T-helper 2 cell (primary cell): ENCODE measurements around the gene RRP36.
"Not testable (repeated sequence)": the region's sequence is repeated elsewhere in the genome, so short reads cannot be mapped to it uniquely, and the experiment has no call there.

Source experiments
- DNase-seq, 5 experiments: peaks; one replicate each; pipeline versions ENCODE4 v3.0.0 to v3.0.0-alpha.2; 2012 to 2022
- total RNA-seq, 2 donors: gene quantifications; one replicate each; lab custom pipeline; 2026; lab: John Stamatoyannopoulos, UW

Gene RRP36, protein sequence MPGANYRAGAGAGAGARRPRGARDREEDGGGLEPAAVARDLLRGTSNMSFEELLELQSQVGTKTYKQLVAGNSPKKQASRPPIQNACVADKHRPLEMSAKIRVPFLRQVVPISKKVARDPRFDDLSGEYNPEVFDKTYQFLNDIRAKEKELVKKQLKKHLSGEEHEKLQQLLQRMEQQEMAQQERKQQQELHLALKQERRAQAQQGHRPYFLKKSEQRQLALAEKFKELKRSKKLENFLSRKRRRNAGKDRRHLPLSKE
- total RNA-seq: 14.3 to 31.3 reads per million in 2 donors

DNA sequence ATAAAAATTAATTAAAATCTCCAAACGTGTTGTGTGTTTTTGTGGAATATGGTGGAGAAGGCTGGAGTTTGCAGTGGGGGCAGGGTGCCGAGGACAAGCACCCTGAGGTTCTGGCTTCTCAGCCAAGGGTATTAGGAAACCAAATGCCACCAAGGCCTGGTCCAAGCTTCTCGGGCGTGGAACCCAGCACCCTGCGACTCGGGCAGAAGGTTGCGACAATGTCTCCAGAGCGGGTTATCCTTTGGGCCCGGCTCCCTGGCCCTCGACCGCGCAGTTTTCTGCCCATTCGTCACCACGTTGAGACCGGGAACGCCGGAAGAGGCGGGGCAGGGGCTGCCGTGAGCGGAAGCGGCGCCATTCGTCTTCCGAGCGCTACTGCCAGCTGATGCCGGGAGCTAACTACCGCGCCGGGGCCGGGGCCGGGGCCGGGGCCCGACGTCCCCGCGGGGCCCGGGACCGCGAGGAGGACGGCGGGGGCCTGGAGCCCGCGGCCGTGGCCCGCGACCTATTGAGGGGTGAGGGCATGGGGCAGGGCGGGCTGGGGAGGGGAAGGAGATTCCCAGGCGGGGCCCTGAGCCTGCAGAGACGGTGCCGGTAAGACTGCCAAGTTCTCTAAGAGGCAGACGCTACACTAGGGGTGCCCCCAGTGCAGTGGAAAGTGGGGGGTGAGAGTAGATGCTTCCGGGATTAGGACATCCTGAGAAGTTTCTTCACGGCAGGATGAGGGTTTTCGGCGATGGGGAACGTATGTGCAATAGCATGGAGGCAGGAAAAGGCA lies at the start of gene RRP36:
Gene RRP36, plus strand, starts transcription at position 354 of the 778 bp plus-strand sequence. Its CDS starts 32 bp downstream, at position 386.
- peak; percentile 25 to 68 (median 50) for DNase-seq

- no peak for DNase-seq
Observed at GRCh38 chr6:42971746-42972327, 49.6 kb upstream of the RRP36 start.

GRCh38 chr6:42973926-42974325 lies 47.5 kb upstream of the RRP36 start:
- no peak for DNase-seq

GRCh38 chr6:42974919-42975505 lies 46.4 kb upstream of the RRP36 start:
- DNase-seq: no peak

- DNase-seq: peak in 2 of 5 experiments; percentile 11 to 16
Observed at GRCh38 chr6:42978487-42978838, 43.0 kb upstream of the RRP36 start.

- peak; percentile 82 to 99 (median 89) for DNase-seq
Observed at GRCh38 chr6:42978839-42979522, 42.4 kb upstream of the RRP36 start, which contains the start of gene PEX6. Gene PEX6 (minus strand): TSS chr6:42979181. CDS start chr6:42979150, 31 bp downstream.

GRCh38 chr6:42979523-42980177 lies 41.8 kb upstream of the RRP36 start:
- peak in 1 of 5 experiments; percentile 53 for DNase-seq

- no peak for DNase-seq
Observed at GRCh38 chr6:42981836-42982235, 39.6 kb upstream of the RRP36 start.

DNA sequence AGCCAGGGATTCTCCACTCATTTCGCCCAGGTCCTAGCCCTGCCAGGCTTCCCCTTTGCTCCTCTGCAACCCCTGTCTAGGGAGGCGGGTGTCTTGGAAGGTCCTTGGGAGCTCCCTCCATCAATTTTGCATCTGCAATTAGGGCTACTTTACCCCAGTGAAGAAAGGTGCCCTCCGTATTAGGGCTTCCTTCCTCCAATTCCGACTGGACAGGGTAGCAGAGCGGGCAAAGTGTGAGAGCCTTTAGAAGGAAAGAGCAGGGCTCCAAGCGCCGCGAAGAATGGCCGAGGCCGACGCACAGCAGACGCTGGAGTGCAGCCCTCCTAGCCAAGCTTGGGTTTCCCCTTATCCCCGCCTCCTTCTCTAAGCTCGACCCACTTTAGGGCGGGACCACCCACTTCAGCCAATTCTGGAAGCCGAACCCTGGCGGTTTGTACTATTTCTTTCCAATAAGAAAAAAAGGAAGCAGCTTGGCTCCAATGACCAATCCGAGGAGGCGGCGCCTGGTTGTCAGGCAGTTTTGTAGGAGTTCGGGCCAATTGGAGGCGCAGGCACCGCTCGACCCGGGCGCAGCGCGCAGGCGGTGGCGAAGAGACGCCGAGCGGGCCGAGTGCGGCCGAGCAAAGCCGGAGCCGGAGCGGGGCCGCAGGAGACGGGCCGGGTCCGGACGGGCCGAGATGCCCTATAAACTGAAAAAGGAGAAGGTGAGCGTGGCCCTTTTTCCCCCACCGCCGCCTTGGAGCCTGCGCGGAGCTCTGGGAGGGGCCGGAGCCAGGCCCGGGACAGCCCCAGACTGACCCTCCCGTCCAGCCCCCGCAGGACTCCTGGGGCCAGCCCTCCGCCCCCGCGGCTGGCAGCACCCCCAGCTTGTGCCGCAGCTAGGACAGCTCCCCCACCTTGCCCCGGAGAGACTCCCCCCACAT lies 37.2 kb upstream of the RRP36 start, which contains the start of gene PPP2R5D:
Gene PPP2R5D, plus strand, starts transcription at position 570 of the 923 bp plus-strand sequence. Its CDS starts 108 bp downstream, at position 678.
- DNase-seq: peak; percentile 84 to 99 (median 95)

GRCh38 chr6:42984924-42985475 lies 36.4 kb upstream of the RRP36 start:
- DNase-seq: peak in 1 of 5 experiments; percentile 45

DNA sequence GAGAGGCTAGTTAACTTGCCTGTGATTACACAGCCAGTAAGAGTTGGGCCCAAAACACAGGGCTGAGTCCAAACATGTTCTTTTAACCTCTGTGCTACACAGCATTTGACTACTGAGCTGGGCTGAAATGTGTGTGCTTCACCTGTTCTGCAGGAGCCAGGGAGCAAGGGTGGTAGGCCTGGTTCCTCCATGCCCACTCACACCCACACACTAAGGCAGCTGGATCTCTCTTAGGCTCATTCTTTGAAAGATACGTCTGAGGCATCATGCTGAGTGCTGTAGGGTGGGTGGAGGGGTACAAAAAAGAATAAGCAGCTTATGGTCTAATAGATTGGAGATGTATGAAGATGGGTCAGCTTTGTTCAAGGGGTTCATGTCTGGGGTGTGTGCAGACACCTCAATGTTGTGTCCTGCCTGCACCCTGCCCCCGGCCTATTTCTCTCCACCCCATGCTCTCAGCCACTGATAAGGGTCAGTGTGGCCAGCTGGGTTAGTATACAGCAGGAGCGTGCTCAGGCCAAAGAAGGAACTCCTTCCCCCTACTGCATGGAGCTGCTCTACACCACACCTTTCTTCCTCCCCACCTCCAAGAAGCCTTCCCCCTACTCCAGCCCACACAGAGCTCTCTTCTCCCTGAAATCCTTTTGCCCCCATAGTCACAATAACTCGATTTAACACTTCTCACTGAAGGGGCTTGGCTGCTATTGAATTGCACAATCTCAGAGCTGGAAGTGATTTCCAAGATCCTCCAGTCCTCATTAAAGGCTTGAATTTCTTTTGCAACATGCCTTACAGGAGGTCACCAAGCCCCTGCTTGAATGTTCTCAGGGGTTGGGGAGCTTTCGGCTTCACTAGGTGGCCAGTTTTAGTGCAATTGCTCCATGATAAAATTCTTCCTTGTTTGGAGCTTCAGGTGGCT lies 33.6 kb upstream of the RRP36 start:
- DNase-seq: no peak

DNA sequence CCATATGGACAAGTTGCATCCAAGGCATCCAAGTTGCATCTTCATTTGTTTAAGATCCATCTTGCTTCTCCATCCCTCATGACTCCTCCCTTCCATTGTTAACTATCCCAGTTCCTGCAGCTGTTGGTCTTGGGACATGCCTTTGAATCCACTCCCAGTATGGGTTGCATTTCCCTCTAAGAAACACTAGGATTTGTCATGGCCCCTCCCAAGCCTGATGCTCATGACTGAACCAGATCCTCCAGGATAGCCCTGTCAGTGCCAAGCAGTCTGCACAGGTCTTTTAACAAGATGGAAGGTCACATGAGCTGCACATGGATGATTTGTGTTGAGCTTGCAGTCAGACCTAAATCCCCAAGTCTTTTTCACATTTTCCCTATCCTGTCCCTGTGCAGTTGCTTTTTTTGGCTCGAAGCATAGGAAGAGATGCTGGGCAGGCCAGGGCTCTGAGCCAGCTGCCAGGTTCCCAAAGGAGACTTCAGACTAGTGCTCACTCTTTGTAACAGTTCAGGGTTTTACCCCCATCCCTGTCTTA lies 32.9 kb upstream of the RRP36 start:
- DNase-seq: no peak

- no peak for DNase-seq
Observed at GRCh38 chr6:42989923-42990322, 31.5 kb upstream of the RRP36 start.

DNA sequence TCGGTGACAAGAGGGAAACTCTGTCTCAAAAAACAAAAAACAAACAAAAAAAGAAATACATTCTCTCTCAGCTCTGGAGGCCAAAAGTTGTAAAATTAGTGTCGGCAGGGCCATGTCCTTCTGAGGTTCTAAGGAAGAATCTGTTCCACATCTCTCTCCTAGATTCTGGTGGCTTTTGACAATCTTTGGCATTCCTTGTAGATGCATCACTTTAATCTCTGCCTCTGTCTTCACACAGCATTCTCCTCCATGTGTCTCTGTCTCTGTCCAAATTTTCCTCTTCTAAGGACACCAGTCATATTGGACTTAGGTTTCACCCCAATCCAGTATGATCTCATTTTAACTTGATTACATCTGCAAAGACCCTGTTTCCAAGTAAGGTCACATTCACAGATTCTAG lies 28.0 kb upstream of the RRP36 start:
- no peak for DNase-seq

GRCh38 chr6:42996513-42996912 lies 24.9 kb upstream of the RRP36 start:
- DNase-seq: no peak

DNA sequence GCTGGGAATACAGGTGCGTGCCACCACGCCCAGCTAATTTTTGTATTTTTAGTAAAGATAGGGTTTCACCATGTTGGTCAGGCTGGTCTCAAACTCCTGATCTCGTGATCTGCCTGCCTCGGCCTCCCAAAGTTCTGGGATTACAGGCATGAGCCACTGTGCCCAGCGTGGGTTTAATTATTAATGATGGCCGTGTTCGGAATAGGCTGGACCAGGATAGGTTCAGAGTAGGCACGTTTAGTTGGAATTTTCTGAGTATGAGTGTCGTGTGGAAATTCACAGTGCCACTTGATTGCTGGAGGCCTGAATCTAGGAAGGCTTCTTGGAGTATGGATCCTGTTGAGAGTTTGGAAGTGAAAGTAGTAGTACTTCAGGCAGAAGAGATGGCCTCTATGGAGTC lies 23.2 kb upstream of the RRP36 start:
- DNase-seq: not testable (repeated sequence)

DNA sequence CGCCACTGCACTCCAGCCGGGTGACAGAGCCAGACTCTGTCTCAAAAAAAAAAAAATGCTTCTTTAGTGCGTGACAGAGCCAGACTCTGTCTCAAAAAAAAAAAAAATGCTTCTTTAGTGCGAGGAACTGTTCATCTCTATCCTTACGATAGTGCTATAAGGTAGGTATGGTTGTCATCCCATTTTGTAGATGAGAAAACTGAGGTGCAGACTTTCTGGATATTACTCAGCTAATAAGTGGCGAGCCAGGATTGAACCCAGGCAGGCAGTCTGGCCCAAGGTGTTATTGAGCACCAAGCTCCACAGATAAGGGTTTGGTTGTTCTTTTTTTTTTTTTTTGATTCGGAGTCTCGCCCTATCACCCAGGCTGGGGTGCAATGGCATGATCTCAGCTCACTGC lies 19.6 kb upstream of the RRP36 start:
- no peak for DNase-seq

GRCh38 chr6:43005844-43006243 lies 15.6 kb upstream of the RRP36 start:
- DNase-seq: no peak

- DNase-seq: no peak
Observed at GRCh38 chr6:43006251-43006650, 15.2 kb upstream of the RRP36 start.
